CD4-positive, alpha-beta T cell (primary cell): ENCODE data around the gene FOXN1. TPM values are rescaled to one million over a fixed set of nuclear protein-coding genes. Genes with fewer than 3 reads are reported as not detected.

ENCODE experiments used
- ATAC-seq: fragments of 200-7000 bp; cut with Tn5 transposase; one replicate; pipeline ENCODE4 v1.10.0; 2022; ENCODE audit warnings: mild to moderate bottlenecking; ENCODE audit not compliant: poor library complexity
- CTCF ChIA-PET: fragments of 350-600 bp; sonication (Branson Sonifier 250); formaldehyde crosslinking; loops from one replicate; lab custom pipeline; 2021; ENCODE audit warnings: antibody characterized with exemption, inconsistent platforms; lab: Charles Lee
- POLR2A ChIA-PET: fragments of 350-600 bp; sonication (Branson Sonifier 250); formaldehyde crosslinking; loops from one replicate; lab custom pipeline; 2021; ENCODE audit warnings: antibody characterized with exemption, inconsistent platforms; lab: Charles Lee
- DNase-seq, 14 experiments: peaks; one replicate each; pipeline ENCODE4 v3.0.0-alpha.2; 2013 to 2020; ENCODE audit warnings: mixed read lengths in 2 of 14
- H3K27ac ChIP-seq, 2 donors: one replicate each; pipeline versions ENCODE4 v1.5.1 to v1.7.0; 2013; ENCODE audit warnings: low read length in 2 of 2, low read depth in 1 of 2, mild to moderate bottlenecking in 1 of 2
- H3K27me3 ChIP-seq, 2 experiments: 1 replicate in 1 of 2; 2 replicates in 1 of 2; pipeline versions ENCODE4 v1.6.1 to v1.7.0; 2013; ENCODE audit warnings: low read length in 2 of 2, control low read depth in 1 of 2, mild to moderate bottlenecking in 1 of 2, moderate library complexity in 1 of 2; ENCODE audit not compliant: insufficient read depth in 2 of 2, control insufficient read depth in 1 of 2
- H3K36me3 ChIP-seq: one replicate; pipeline ENCODE4 v1.6.1; 2013; ENCODE audit warnings: low read length, control low read depth; ENCODE audit not compliant: insufficient read depth
- H3K4me1 ChIP-seq: one replicate; pipeline ENCODE4 v1.6.1; 2013; ENCODE audit warnings: low read length, control low read depth; ENCODE audit not compliant: insufficient read depth
- H3K4me3 ChIP-seq: one replicate; pipeline ENCODE4 v1.5.1; 2013; ENCODE audit warnings: mild to moderate bottlenecking, low read length, moderate library complexity
- H3K9me3 ChIP-seq, 2 experiments: 1 replicate in 1 of 2; 2 replicates in 1 of 2; pipeline versions ENCODE4 v1.6.1 to v1.7.0; 2013; ENCODE audit warnings: low read length in 2 of 2, mild to moderate bottlenecking in 2 of 2, control low read depth in 1 of 2, moderate library complexity in 1 of 2; ENCODE audit not compliant: control insufficient read depth in 1 of 2, insufficient read depth in 1 of 2
- H3K27ac Mint-ChIP-seq: one replicate; pipeline ENCODE4 v1.8.0; 2020; ENCODE audit warnings: mixed read lengths
- H3K27me3 Mint-ChIP-seq: one replicate; pipeline ENCODE4 v1.8.0; 2021; ENCODE audit warnings: mixed read lengths
- H3K36me3 Mint-ChIP-seq: one replicate; pipeline ENCODE4 v1.8.0; 2021; ENCODE audit warnings: low read depth, mixed read lengths
- H3K4me1 Mint-ChIP-seq: one replicate; pipeline ENCODE4 v1.8.0; 2021; ENCODE audit warnings: low read depth, mixed read lengths
- H3K4me3 Mint-ChIP-seq: one replicate; pipeline ENCODE4 v1.8.0; 2020; ENCODE audit warnings: mild to moderate bottlenecking, mixed read lengths
- H3K9me3 Mint-ChIP-seq: one replicate; pipeline ENCODE4 v1.8.0; 2020; ENCODE audit warnings: mixed read lengths
- intact Hi-C, 2 experiments: fragments of 100-400 bp; cut with DNase I in 1 of 2; cut with micrococcal nuclease in 1 of 2; formaldehyde crosslinking; loops; one replicate each; pipeline versions ENCODE4 v1.15.1 to v1.9.0; 2023 to 2025; cut with DNase I, micrococcal nuclease
- total RNA-seq, 174 experiments: library from RNA in 2 of 174; stranded (reverse) in 2 of 174; gene quantifications; one replicate each; pipeline ENCODE4 v1.2.3 and lab custom pipeline; 2021 to 2026
- TF ChIP-seq, protein P1 (sequence below): fragments of 200-600 bp; IDR thresholded peaks from one replicate; pipeline ENCODE4 v1.8.0; 2022; ENCODE audit warnings: antibody characterized with exemption, mild to moderate bottlenecking

FOXN1 gene
- total RNA-seq, 2 experiments from 2014 or later: not detected

DNA sequence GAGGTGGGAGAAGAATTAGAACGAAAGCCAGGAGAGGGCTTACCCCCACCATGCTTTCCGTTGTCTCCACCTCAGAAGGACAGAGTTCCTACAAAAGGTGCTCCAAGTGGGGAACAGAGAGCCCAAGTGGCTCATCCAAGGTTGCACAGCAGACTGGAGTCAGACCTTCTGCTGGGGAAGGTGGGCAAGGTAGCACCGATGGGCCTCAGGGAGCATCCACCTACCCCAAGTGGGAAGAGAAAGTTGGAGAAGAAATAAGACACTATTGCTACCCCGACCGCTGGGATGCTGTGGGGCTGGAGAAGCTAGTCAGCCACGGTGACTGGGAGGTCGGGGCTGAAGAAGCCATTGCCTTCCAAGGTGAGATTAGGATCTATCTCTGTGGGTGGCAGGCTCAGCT lies 24.8 kb downstream of the FOXN1 start:
- POLR2A ChIA-PET: no interaction called here
- Histone ChIP-seq H3K27ac (no peak overlapping the region), H3K4me3 (no peak overlapping the region), H3K9me3 (no peaks in the 10 kb centered on the region), H3K4me1 (no peaks in the 10 kb centered on the region), H3K27me3 (no peaks in the 10 kb centered on the region), H3K36me3 (no peaks in the 10 kb centered on the region)
- Mint-ChIP-seq H3K36me3 (no peaks in the 10 kb centered on the region), H3K27ac (no peak overlapping the region), H3K9me3 (no peaks in the 10 kb centered on the region), H3K27me3 (no peaks in the 10 kb centered on the region), H3K4me3 (no peak overlapping the region), H3K4me1 (no peaks in the 10 kb centered on the region)
- DNase-seq: no peak
- TF ChIP-seq, protein P1, sequence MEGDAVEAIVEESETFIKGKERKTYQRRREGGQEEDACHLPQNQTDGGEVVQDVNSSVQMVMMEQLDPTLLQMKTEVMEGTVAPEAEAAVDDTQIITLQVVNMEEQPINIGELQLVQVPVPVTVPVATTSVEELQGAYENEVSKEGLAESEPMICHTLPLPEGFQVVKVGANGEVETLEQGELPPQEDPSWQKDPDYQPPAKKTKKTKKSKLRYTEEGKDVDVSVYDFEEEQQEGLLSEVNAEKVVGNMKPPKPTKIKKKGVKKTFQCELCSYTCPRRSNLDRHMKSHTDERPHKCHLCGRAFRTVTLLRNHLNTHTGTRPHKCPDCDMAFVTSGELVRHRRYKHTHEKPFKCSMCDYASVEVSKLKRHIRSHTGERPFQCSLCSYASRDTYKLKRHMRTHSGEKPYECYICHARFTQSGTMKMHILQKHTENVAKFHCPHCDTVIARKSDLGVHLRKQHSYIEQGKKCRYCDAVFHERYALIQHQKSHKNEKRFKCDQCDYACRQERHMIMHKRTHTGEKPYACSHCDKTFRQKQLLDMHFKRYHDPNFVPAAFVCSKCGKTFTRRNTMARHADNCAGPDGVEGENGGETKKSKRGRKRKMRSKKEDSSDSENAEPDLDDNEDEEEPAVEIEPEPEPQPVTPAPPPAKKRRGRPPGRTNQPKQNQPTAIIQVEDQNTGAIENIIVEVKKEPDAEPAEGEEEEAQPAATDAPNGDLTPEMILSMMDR: no peak
- intact Hi-C loops: no loop called here
- ATAC-seq: no peak
- CTCF ChIA-PET: no interaction called here

DNA sequence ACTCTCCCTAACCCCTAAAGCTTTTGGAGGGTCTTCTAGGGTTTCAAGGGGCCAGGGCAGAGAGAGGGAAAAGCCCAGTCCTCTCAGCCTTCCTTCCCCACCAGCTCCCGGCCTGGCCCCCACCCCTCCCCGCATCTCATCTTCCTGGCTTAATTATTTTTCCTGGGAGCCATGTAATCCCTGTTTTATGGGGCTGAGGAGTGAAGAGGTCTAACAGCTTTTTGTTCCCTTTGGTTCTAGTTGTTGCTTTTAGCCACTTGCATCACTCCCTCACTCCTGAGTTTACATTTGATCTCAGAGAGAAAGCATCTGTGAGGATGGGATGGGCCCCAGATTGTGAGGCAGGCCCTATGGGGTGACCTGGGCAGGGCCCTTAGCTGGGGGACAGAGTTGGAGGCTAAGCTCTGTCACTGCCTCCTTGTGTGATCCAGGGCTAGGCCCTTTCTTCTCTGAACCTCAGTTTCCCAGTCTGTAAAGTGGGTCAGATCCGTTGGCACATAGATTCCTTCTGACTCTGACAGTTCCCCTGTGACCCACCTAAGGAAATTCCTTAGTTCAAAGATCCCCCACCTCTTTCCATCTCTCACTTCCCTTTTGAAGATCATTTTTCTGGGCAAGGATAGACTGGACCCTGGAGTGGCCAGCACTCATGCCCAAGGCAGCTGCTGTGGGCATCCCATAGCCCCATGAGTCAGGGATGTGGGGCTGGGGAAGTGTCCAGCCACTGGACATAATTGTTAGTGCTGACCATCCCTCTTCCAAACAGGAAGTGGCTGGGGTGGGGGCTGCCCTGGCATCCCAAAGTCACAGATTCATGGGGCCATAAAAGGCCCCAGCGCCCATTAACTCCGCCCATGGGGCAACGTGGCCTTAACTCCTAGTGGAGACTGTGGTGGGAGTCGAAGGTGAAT lies 26.2 kb downstream of the FOXN1 start:
- Mint-ChIP-seq H3K27ac (no peak overlapping the region), H3K27me3 (no peaks in the 10 kb centered on the region), H3K4me1 (no peaks in the 10 kb centered on the region), H3K36me3 (no peaks in the 10 kb centered on the region), H3K9me3 (no peaks in the 10 kb centered on the region), H3K4me3 (no peak overlapping the region)
- Histone ChIP-seq H3K4me1 (no peaks in the 10 kb centered on the region), H3K36me3 (no peaks in the 10 kb centered on the region), H3K4me3 (no peak overlapping the region), H3K27me3 (no peaks in the 10 kb centered on the region), H3K27ac (no peak overlapping the region), H3K9me3 (no peaks in the 10 kb centered on the region)
- ATAC-seq: no peak
- ChIA-PET CTCF (no interaction called here), POLR2A (no interaction called here)
- TF ChIP-seq, protein P1: no peak
- DNase-seq: no peak
- intact Hi-C loops: no loop called here

DNA sequence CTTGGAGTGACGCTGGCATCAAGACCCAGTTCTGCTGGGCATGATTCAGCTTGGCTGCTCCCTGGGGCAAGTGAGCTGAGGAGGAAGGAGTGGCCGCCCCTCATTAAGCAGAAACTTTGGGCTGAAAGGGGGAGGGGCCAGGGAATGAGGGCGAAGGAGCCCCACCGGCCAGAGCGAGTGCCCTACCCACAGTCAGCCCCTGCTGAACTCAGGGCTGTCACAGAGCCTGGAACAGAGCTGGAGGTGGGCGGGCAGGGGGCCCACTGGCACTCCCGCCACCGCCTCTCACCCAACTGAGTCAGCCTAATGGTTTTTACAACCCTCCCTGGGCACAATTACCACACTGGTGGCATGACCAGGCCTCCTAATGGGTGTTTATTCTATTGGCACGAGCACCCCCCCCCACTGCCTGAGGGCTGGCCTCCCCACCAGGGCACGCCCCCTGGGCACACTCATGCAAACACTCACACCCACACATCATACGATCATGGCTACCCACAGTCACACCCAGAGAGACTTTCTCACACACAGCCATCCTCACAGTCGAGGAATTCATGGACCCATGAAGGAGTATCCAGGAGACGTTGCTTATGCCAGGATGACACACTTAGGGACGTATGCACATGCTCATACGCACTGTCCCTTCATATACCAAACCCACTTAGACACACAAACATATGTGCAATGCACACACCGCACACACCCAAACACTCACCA lies 27.1 kb downstream of the FOXN1 start:
- H3K27ac Mint-ChIP-seq: no peak overlapping the region
- H3K4me3 Mint-ChIP-seq: no peak overlapping the region
- TF ChIP-seq, protein P1: no peak
- ATAC-seq (no peak), DNase-seq (no peak)
- intact Hi-C loops: no loop called here
- ChIA-PET CTCF (no interaction called here), POLR2A (no interaction called here)
- no peak overlapping the region for H3K27ac ChIP-seq
- no peaks in the 10 kb centered on the region for H3K27me3 ChIP-seq
- H3K36me3 ChIP-seq: no peaks in the 10 kb centered on the region
- H3K9me3 ChIP-seq: no peaks in the 10 kb centered on the region
- H3K9me3 Mint-ChIP-seq: no peaks in the 10 kb centered on the region
- H3K27me3 Mint-ChIP-seq: no peaks in the 10 kb centered on the region
- no peaks in the 10 kb centered on the region for H3K4me1 Mint-ChIP-seq
- H3K4me3 ChIP-seq: no peak overlapping the region
- H3K36me3 Mint-ChIP-seq: no peaks in the 10 kb centered on the region
- H3K4me1 ChIP-seq: no peaks in the 10 kb centered on the region
